ENCODE data around the gene MORC2. TPM values are rescaled to one million over a fixed set of nuclear protein-coding genes. Genes with fewer than 3 reads are reported as not detected.

MORC2 gene
- total and polyA plus RNA-seq, 4 donors, result 11.9 to 24.7 (median 20.7) TPM

DNA sequence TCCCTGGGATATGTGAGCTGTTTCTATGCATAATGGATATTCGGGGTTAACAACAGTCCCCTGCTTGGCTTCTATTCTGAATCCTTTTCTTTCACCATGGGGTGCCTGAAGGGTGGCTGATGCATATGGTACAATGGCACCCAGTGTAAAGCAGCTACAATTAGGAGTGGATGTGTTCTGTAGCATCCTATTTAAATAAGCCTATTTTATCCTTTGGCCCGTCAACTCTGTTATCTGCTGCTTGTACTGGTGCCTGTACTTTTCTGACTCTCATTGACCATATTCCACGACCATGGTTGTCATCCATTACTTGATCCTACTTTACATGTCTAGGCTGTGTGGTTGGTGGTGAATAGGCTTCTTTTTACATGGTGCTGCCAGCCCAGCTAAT is 1.8 kb upstream of the MORC2 start:
- WGBS, 2 donors, result 72 to 78% methylated on average over 3 of the region's 3 CpGs
- DNase-seq (no peak), ATAC-seq (ENCODE audit: insufficient read depth, low FRiP score) (no peak)
- peaks cover 3 to 60% (median 22%) of the 10 kb centered on the region in 4 donors for H3K9me3 ChIP-seq (ENCODE audit: control insufficient read depth in 4 of 4, insufficient read depth in 3 of 4, low read length in 3 of 4)
- H3K9ac ChIP-seq (ENCODE audit: insufficient read depth in 1 of 2, low read length in 2 of 2), result peak overlapping the region in 1 of 2 donors; percentile 86
- TF ChIP-seq, protein P1, sequence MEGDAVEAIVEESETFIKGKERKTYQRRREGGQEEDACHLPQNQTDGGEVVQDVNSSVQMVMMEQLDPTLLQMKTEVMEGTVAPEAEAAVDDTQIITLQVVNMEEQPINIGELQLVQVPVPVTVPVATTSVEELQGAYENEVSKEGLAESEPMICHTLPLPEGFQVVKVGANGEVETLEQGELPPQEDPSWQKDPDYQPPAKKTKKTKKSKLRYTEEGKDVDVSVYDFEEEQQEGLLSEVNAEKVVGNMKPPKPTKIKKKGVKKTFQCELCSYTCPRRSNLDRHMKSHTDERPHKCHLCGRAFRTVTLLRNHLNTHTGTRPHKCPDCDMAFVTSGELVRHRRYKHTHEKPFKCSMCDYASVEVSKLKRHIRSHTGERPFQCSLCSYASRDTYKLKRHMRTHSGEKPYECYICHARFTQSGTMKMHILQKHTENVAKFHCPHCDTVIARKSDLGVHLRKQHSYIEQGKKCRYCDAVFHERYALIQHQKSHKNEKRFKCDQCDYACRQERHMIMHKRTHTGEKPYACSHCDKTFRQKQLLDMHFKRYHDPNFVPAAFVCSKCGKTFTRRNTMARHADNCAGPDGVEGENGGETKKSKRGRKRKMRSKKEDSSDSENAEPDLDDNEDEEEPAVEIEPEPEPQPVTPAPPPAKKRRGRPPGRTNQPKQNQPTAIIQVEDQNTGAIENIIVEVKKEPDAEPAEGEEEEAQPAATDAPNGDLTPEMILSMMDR (IDR thresholded peaks at IDR 0.05; ENCODE audit: control extremely low read depth, extremely low read depth), result no peak
- H3K4me3 ChIP-seq, result peak overlapping the region; percentile 89
- peak overlapping the region in 1 of 2 donors; percentile 97 for H3K27ac ChIP-seq (ENCODE audit: low read depth in 1 of 2, low read length in 1 of 2)
- H3K4me1 ChIP-seq (ENCODE audit: control insufficient read depth in 5 of 5, insufficient read depth in 5 of 5, low read length in 5 of 5), result peaks cover 0 to 16% (median 11%) of the 10 kb centered on the region in 5 donors
- H3K27me3 ChIP-seq (ENCODE audit: control insufficient read depth in 3 of 3, insufficient read depth in 3 of 3, low read length in 2 of 3), result no peaks in the 10 kb centered on the region
- H3K36me3 ChIP-seq (ENCODE audit: control insufficient read depth in 4 of 4, insufficient read depth in 4 of 4, low read length in 4 of 4), result peaks cover 9 to 64% (median 44%) of the 10 kb centered on the region in 4 donors

DNA sequence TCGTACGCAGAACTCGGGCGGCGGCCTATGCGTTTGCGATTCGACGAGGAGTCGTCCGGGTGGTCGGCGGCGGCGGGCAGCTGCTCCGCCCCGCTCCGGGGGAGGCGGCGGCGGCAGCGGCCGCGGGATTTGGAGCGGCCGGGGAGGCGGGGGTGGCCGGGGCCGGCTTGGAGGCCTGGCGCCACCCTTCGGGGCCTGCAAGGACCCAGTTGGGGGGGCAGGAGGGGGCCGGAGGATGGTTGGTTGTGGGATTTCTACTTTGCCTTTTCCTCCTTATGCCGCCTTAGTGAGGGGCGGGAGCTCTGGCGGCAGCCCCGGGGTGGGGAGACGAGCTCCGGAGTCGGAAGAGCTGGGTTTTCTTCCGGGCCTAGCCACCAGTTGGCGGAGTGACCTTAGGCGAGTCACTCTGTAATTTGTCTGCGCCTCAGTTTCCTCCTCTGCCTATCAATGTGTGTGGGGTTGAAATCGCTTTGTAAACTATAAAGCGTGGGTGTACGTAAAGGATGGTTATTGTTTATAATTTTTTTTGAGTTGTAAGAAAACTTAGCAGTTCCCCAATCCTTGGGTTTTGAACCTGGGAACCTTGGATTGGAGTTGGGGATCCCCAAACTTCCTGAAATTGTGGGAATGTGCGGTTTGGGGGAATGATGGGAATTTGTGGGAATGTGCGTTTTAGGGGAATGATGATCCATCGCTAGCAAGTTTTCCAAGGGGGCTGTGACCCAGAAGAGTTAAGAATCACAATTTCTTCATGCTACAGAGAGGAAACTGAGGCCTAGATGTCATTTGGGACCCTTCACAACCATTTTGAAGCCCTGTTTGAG is 1.2 kb upstream of the MORC2 start:
- 3 to 7% methylated on average over 36 to 49 of the region's 49 CpGs for WGBS, 2 donors
- Histone ChIP-seq H3K27me3 (ENCODE audit: control insufficient read depth in 3 of 3, insufficient read depth in 3 of 3, low read length in 2 of 3) (no peaks in the 10 kb centered on the region), H3K4me3 (peak overlapping the region; percentile 89), H3K9ac (ENCODE audit: insufficient read depth in 1 of 2, low read length in 2 of 2) (peak overlapping the region; percentile 82 to 86), H3K36me3 (ENCODE audit: control insufficient read depth in 4 of 4, insufficient read depth in 4 of 4, low read length in 4 of 4) (peaks cover 6 to 58% (median 39%) of the 10 kb centered on the region in 4 donors), H3K9me3 (ENCODE audit: control insufficient read depth in 4 of 4, insufficient read depth in 3 of 4, low read length in 3 of 4) (peaks cover under 1 to 53% (median 18%) of the 10 kb centered on the region in 4 donors), H3K4me1 (ENCODE audit: control insufficient read depth in 5 of 5, insufficient read depth in 5 of 5, low read length in 5 of 5) (peaks cover 0 to 16% (median 11%) of the 10 kb centered on the region in 5 donors), H3K27ac (ENCODE audit: low read depth in 1 of 2, low read length in 1 of 2) (peak overlapping the region; percentile 97 to 98)
- TF ChIP-seq, protein P1 (IDR thresholded peaks at IDR 0.05; ENCODE audit: control extremely low read depth, extremely low read depth), result no peak
- DNase-seq (peak in 1 of 3 donors; percentile 51), ATAC-seq (ENCODE audit: insufficient read depth, low FRiP score) (peak; percentile 37)

DNA sequence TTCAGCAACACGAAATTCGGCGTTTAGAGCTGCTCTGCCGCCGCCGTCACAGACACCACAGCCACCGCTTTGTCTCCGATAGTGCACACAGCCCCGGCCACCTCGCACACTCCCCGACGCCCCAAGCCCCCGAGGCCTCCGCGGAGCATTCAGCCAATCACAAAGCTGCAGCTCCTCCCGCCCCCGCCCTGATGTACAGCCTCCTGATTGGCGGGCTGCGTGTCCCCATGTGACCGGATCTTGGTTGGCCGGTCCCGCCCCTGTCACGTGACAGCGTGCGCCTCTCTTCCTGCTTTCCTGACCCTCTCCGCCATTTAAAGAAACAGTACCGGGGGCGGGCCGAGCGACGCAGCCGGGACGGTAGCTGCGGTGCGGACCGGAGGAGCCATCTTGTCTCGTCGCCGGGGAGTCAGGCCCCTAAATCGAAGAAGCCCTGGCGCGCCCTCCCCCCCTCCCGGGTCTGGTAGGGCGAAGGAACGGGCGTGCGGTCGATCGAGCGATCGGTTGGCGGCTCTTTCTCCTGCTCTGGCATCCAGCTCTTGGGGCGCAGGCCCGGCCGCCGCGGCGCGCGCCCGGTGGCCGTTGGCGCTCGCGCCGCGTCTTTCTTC is 454 bp upstream of the MORC2 start, which contains the start of gene TUG1:
TUG1 (plus strand) TSS at position 342 of the 608 bp plus-strand sequence.
- Histone ChIP-seq H3K9me3 (ENCODE audit: control insufficient read depth in 4 of 4, insufficient read depth in 3 of 4, low read length in 3 of 4) (peaks cover 0 to 47% (median 18%) of the 10 kb centered on the region in 4 donors), H3K36me3 (ENCODE audit: control insufficient read depth in 4 of 4, insufficient read depth in 4 of 4, low read length in 4 of 4) (peaks cover 6 to 52% (median 35%) of the 10 kb centered on the region in 4 donors), H3K27ac (ENCODE audit: low read depth in 1 of 2, low read length in 1 of 2) (peak within 1 kb of the TSS; percentile 97 to 98), H3K4me1 (ENCODE audit: control insufficient read depth in 5 of 5, insufficient read depth in 5 of 5, low read length in 5 of 5) (peaks cover 0 to 16% (median 11%) of the 10 kb centered on the region in 5 donors), H3K4me3 (peak within 1 kb of the TSS; percentile 89), H3K9ac (ENCODE audit: insufficient read depth in 1 of 2, low read length in 2 of 2) (peak within 1 kb of the TSS; percentile 82 to 86), H3K27me3 (ENCODE audit: control insufficient read depth in 3 of 3, insufficient read depth in 3 of 3, low read length in 2 of 3) (no peaks in the 10 kb centered on the region)
- DNase-seq (peak; percentile 99), ATAC-seq (ENCODE audit: insufficient read depth, low FRiP score) (peak; percentile 92)
- 1% methylated on average over 43 to 67 of the region's 67 CpGs for WGBS, 2 donors
- TF ChIP-seq, protein P1 (IDR thresholded peaks at IDR 0.05; ENCODE audit: control extremely low read depth, extremely low read depth), result no peak

Measured in lung (tissue), 12 donors.